Astrocyte (in vitro differentiated cells and primary cell): ENCODE data around the gene UGT2B17. TPM values are rescaled to one million over a fixed set of nuclear protein-coding genes. Genes with fewer than 3 reads are reported as not detected.
A peak's percentile ranks its signal among the peaks of the same experiment; 100 is the strongest.
"Not testable (repeated sequence)": the region's sequence is repeated elsewhere in the genome, so short reads cannot be mapped to it uniquely, and the experiment has no call there.

Experiments
- DNase-seq: peaks from one replicate; pipeline ENCODE4 v3.0.0-alpha.2; 2010; ENCODE audit warnings: low read depth
- FAIRE-seq: peaks from 2 replicates; lab custom pipeline; 2011; peaks lifted over from hg19 to GRCh38; lab: Jason Lieb, UNC
- H2AFZ ChIP-seq: 2 replicates; pipeline ENCODE4 v1.6.0; 2012; ENCODE audit warnings: low read depth, low read length, inconsistent platforms
- H3K27ac ChIP-seq: 2 replicates; pipeline ENCODE4 v1.5.1; 2011; ENCODE audit warnings: low read depth, low read length, inconsistent platforms
- H3K27me3 ChIP-seq: 2 replicates; pipeline ENCODE4 v1.6.0; 2011; ENCODE audit warnings: low read length, inconsistent platforms; ENCODE audit not compliant: insufficient read depth
- H3K36me3 ChIP-seq: 2 replicates; pipeline ENCODE4 v1.5.1; 2011; ENCODE audit warnings: low read length, inconsistent platforms; ENCODE audit not compliant: insufficient read depth
- H3K4me1 ChIP-seq: 2 replicates; pipeline ENCODE4 v1.5.1; 2011; ENCODE audit warnings: low read length, inconsistent platforms; ENCODE audit not compliant: insufficient read depth
- H3K4me2 ChIP-seq: 2 replicates; pipeline ENCODE4 v1.6.0; 2012; ENCODE audit warnings: low read length, inconsistent platforms
- H3K4me3 ChIP-seq: 2 replicates; pipeline ENCODE4 v1.5.1; 2011; ENCODE audit warnings: low read depth, mild to moderate bottlenecking, low read length, inconsistent platforms; ENCODE audit not compliant: insufficient read depth
- H3K79me2 ChIP-seq: 2 replicates; pipeline ENCODE4 v1.6.0; 2012; ENCODE audit warnings: mild to moderate bottlenecking, low read length, inconsistent platforms; ENCODE audit not compliant: insufficient read depth
- H3K9ac ChIP-seq: 2 replicates; pipeline ENCODE4 v1.6.0; 2012; ENCODE audit warnings: mild to moderate bottlenecking, low read length, inconsistent platforms
- H3K9me3 ChIP-seq: 2 replicates; pipeline ENCODE4 v1.5.1; 2012; ENCODE audit warnings: low read depth, mild to moderate bottlenecking, low read length, inconsistent platforms; ENCODE audit not compliant: insufficient read depth
- H4K20me1 ChIP-seq: 2 replicates; pipeline ENCODE4 v1.6.0; 2012; ENCODE audit warnings: low read length, inconsistent platforms; ENCODE audit not compliant: insufficient read depth
- H3K27ac Mint-ChIP-seq: one replicate; pipeline ENCODE4 v1.8.0; 2021; ENCODE audit warnings: mild to moderate bottlenecking, mixed read lengths; ENCODE audit not compliant: unreplicated experiment
- H3K27me3 Mint-ChIP-seq: one replicate; pipeline ENCODE4 v1.8.0; 2021; ENCODE audit warnings: low read depth, mixed read lengths; ENCODE audit not compliant: unreplicated experiment
- H3K36me3 Mint-ChIP-seq: one replicate; pipeline ENCODE4 v1.8.0; 2021; ENCODE audit warnings: low read depth, mixed read lengths; ENCODE audit not compliant: unreplicated experiment
- H3K4me1 Mint-ChIP-seq: one replicate; pipeline ENCODE4 v1.8.0; 2021; ENCODE audit warnings: low read depth, mixed read lengths; ENCODE audit not compliant: unreplicated experiment
- H3K4me3 Mint-ChIP-seq: one replicate; pipeline ENCODE4 v1.8.0; 2021; ENCODE audit warnings: mild to moderate bottlenecking, moderate library complexity, mixed read lengths; ENCODE audit not compliant: unreplicated experiment
- H3K9me3 Mint-ChIP-seq: one replicate; pipeline ENCODE4 v1.8.0; 2021; ENCODE audit warnings: mild to moderate bottlenecking, mixed read lengths; ENCODE audit not compliant: unreplicated experiment
- total RNA-seq: library from RNA; stranded (reverse); gene quantifications from 2 replicates; pipeline ENCODE4 v1.2.1, GENCODE V29; 2021

Gene UGT2B17
- total RNA-seq, 1 donor from 2014 or later = not detected

DNA sequence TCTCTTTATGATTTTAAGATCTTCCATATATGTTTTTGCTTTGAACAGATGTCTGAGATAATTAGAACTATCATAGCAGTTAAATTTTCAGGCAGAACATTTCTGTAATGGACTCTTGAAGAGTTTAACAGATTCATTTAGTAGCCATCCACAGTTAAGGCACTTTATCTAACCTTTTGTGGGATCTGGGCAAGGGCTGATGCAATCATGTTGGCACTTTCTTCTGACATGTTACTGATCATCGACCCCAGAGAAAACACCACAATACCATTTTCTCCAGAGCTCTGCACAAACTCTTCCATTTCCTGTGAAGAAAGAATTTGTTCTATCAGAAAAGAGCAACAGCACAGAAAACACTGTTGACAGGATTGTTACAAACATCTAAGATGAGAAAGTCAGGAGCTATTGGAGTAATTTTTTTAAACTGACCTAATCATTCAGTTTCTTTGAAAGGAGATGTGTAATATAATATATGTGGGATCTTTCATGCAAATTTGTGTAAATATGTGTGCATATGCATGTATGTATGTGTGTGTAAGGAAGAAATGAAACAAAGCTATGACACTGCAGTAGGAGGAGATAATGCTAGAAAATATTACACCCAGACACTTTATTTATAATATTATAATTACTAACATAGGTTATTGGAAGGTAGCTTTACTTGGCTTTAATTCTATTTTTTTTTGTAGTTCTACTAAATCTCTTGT is 15.6 kb downstream of the UGT2B17 start:
- peak; percentile 83 for FAIRE-seq
- not testable (repeated sequence) for H3K4me3 Mint-ChIP-seq, H3K9me3 Mint-ChIP-seq, H3K79me2 ChIP-seq, H2AFZ ChIP-seq, H3K36me3 Mint-ChIP-seq, H3K4me3 ChIP-seq, H3K9ac ChIP-seq, H3K4me1 ChIP-seq, H3K36me3 ChIP-seq, H3K27me3 Mint-ChIP-seq, H3K27me3 ChIP-seq, DNase-seq, H3K27ac ChIP-seq, H3K4me2 ChIP-seq, H3K9me3 ChIP-seq, H3K4me1 Mint-ChIP-seq, H4K20me1 ChIP-seq, H3K27ac Mint-ChIP-seq

DNA sequence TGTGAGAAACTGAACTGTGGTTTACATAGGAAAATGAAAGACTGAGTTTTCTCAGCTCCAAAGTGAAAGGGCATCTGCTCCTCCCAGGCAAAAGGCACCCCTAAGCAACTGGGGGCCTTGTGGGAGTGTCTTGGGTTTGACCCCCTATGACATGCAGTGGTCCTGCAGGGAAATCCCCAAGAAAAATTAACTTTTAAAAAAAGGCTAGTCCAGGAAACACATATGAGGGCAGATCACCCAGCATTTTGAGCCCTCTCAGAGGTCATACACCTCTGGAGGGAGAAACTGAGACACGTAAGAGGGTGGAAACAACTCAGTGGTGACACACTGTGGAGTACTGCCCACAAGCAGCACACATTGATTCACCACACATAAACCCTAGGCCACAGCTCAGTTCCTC is 22.3 kb downstream of the UGT2B17 start:
- H3K27me3 ChIP-seq, H3K27ac ChIP-seq, H3K79me2 ChIP-seq, H3K4me1 Mint-ChIP-seq, H2AFZ ChIP-seq, H3K9me3 ChIP-seq, H3K27ac Mint-ChIP-seq, H3K4me3 ChIP-seq, H3K9ac ChIP-seq, H3K4me2 ChIP-seq, H4K20me1 ChIP-seq, H3K27me3 Mint-ChIP-seq, FAIRE-seq, H3K4me1 ChIP-seq, H3K9me3 Mint-ChIP-seq, DNase-seq, H3K36me3 Mint-ChIP-seq, H3K4me3 Mint-ChIP-seq, H3K36me3 ChIP-seq: not testable (repeated sequence)

DNA sequence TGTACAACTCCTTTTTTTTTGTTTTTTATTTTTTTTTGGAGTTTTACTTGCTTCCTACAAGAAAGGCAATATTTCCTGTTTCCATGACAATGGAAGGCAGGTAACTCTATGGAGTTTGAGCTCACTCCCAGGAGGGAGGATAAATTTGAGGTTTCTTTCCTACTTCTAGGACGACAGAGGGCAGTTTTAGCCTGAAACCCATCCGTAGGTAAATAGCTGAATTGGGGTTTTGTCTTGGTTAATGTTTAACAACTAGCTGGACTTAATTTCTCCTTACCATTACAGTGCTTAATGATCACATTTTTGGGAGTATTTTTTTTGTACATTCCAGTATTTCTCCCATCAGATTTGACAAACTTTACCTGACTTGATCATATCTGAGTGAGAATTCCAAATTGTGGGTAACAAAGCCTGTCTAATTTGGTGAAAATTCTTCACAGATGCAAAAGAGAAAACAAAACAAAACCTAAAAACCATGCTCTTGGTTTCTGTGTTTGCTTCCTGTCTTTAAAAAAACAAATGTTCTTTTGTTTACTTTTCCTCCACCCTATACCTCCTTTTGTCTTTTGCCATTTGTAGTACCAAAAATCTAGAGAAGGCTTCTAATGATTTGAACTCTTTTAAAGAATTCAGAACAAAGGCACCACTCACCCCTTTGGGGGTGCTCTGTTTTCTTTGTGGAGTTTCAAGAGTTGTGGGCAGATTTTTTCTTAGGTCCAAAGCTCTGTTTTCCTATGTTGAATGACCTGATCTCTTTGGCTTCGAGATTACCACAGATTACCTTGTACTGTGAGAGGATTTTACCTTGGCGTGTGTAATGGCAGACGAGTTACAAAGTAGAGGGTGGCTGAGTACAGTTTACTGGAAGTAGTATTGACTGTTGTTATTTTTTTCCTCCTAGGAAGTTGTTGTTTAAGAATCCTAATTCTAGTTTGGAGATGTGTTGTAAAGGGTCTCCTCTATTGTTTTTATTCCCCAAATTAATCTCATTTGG is 23.0 kb downstream of the UGT2B17 start:
- H3K4me1 Mint-ChIP-seq, H3K27me3 Mint-ChIP-seq, H3K9me3 Mint-ChIP-seq, H3K27ac ChIP-seq, H3K36me3 Mint-ChIP-seq, H2AFZ ChIP-seq, H3K4me3 Mint-ChIP-seq, H3K36me3 ChIP-seq, DNase-seq, H3K4me2 ChIP-seq, H4K20me1 ChIP-seq, FAIRE-seq, H3K4me1 ChIP-seq, H3K4me3 ChIP-seq, H3K27ac Mint-ChIP-seq, H3K27me3 ChIP-seq, H3K79me2 ChIP-seq, H3K9ac ChIP-seq, H3K9me3 ChIP-seq: not testable (repeated sequence)

DNA sequence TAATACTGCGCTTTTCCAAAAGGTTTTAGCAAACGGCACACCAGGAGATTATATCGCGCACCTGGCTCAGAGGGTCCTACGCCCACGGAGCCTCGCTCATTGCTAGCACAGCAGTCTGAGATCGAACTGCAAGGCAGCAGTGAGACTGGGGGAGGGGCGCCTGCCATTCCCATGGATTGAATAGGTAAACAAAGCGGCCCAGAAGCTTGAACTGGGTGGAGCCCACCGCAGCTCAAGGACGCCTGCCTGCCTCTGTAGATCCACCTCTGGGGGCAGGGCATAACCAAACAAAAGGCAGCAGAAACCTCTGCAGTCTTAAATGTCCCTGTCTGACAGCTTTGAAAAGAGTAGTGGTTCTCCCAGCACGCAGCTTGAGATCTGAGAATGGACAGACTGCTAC is 33.4 kb downstream of the UGT2B17 start:
- H3K4me3 Mint-ChIP-seq, H3K4me3 ChIP-seq, H3K9ac ChIP-seq, H3K36me3 Mint-ChIP-seq, H3K27me3 Mint-ChIP-seq, FAIRE-seq, H3K79me2 ChIP-seq, H3K4me1 ChIP-seq, H3K4me2 ChIP-seq, H3K36me3 ChIP-seq, H4K20me1 ChIP-seq, H3K9me3 ChIP-seq, H3K27me3 ChIP-seq, H3K27ac Mint-ChIP-seq, H3K27ac ChIP-seq, H2AFZ ChIP-seq, DNase-seq, H3K4me1 Mint-ChIP-seq: not testable (repeated sequence)
- peaks cover 23% of the 10 kb centered on the region for H3K9me3 Mint-ChIP-seq
